Measurements from ENCODE around the gene ZNF8.
"Not testable (repeated sequence)": the region's sequence is repeated elsewhere in the genome, so short reads cannot be mapped to it uniquely, and the experiment has no call there.

The ZNF8 gene

DNA sequence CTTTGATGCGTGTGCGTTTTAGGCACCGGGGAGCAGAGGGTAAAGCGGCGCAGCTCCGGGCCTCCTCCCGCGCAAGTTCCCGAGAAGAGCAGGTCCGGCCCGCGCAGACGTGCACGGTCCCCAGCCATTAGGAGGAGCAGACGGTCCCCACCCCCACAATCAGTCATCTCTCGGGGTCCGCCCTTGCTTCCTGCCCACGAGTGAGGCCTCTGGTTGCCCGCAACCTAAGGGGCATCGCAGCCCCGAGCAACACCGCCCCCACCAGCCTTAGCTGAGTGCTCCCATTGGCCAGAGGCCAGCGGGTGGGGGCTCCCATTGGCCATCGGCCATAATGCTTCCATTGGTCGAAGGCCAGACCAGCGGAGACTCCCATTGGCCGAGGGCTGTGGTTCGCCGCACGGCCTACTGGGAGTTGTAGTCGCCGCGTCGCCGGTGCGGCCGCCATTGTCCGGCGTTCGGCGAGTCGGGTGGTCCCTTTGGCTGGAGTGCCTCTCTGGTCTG, at the start of gene ZNF8:
Gene ZNF8, plus strand, starts transcription at position 415 of the 501 bp plus-strand sequence. CDS start 127 bp downstream, outside the sequence.
- DNase-seq, result peak; percentile 100

DNA sequence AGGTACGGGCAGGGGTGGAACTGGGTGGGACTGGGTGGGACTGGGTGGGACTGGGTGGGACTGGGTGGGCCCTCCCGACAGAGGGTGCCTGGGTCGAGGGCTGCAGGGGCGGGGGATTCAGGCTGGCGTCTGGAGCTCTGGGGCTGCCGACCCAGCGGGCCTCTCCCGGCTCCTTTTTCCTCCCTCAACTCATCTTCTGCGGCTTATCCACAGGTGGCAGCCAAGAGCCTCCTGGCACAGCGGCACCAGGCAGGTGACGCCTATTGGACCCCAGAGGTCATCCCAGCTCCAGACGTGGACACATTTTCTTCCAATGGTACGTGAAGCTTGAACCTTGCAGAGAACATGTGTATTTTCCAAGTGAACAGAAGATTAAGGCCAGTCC, 49.5 kb upstream of the ZNF8 start:
- peak; percentile 60 for DNase-seq

DNA sequence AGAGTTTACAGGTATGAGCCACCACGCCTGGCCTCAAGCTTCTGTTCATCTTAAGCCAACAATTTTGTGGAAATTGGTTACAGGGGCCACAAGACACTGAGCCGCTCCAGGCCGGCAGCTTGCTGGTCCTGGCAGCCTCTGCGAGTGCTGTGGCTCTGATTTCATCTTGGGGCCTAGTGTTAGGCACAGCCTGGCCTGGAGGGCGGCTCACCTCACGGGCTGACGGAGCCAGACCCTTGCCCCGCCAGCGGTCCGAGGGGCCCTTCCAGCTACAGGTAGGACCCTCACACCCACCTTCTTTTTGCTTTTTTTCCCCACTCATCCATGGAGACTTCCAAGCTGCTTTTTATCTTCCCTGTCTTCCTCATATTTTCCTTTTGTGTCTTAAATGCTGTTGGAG, 41.4 kb upstream of the ZNF8 start:
- no peak for DNase-seq

DNA sequence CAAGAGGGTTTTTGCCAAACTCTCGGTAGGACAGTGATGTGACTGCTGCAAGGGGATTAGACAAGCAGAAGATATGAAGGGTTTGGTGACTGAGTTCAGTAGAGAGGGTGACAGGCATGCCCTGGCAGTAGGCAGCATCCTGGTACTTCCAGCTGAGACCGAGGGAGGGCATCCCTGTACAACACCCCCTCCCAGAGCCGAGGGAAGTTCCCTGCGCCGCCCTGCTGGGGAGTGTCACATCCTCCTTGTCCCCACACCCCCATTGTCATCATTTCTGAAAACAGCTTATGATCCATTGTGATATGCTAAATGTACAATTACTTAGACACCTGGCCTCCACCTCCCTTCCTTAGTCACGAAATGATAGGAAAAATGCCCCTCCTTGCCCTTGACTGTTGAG, 35.4 kb upstream of the ZNF8 start:
- DNase-seq, result no peak

DNA sequence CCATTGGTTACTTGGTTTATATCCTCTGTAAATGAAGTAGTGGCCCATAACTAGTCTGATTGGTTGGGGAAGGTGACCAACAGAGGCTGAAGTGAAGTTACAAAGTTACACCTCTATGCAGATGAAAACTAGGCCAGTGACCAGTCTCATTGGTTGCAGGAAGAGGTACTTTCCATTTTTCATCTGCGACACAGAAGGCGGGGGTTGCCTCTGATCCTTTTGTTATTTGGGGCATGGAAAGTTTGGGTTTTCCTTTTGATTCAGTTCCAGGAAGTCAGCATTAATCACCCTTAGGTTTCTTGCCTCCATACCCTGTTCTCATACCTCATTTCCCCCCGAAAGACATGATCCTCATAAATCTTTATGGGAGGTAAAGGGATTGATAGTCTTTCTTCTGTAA, 29.9 kb upstream of the ZNF8 start:
- DNase-seq, result no peak

DNA sequence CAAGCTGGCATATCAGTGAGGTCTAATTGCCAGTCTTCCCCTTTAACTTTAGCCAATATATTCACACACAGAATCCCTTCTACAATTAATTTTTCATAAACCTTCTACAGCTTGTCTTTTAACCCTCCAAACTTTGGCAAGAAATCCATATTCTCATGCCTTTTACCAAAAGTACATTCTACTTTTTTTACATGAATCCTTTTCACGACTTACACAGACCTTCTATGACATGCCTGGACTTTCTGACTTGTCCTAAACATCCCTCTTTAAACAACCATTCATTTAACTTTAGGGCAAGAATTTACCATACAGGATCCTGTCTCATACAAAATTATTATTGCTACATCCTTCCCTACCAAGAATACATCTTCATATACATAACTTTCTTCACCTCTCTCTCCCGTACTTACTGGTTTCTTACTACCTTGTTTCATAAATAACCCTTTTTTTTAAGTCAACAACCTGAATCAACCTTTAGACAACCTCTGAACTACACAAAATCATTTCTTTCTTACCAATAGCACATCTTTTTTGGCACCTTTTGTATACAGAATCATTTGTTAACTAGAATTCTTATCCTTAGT, 26.6 kb upstream of the ZNF8 start:
- no peak for DNase-seq

DNA sequence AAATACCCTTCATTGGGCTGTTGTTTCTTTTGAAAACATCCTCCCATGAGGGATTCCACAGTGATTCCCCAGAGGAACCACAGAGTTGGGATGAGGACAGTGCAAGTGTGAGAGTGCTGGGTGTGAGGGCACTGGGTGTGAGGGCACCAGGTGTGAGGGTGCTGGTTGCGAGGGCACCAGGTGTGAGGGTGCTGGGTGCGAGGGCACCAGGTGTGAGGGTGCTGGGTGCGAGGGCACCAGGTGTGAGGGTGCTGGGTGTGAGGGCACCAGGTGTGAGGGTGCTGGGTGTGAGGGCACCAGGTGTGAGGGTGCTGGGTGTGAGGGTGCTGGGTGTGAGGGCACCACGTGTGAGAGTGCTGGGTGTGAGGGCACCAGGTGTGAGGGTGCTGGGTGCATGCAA, 20.5 kb upstream of the ZNF8 start:
- DNase-seq, result not testable (repeated sequence)

DNA sequence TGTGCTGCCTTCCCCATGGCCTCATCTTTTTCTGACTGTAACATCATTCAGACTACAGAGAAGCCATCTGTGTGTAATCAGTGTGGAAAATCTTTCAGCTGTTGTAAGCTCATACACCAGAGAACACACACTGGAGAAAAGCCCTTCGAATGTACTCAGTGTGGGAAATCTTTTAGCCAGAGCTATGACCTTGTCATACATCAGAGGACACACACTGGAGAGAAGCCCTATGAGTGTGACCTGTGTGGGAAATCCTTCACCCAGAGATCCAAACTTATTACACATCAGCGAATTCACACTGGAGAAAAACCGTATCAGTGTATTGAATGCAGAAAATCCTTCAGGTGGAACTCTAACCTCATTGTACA, 17.2 kb upstream of the ZNF8 start:
- no peak for DNase-seq

DNA sequence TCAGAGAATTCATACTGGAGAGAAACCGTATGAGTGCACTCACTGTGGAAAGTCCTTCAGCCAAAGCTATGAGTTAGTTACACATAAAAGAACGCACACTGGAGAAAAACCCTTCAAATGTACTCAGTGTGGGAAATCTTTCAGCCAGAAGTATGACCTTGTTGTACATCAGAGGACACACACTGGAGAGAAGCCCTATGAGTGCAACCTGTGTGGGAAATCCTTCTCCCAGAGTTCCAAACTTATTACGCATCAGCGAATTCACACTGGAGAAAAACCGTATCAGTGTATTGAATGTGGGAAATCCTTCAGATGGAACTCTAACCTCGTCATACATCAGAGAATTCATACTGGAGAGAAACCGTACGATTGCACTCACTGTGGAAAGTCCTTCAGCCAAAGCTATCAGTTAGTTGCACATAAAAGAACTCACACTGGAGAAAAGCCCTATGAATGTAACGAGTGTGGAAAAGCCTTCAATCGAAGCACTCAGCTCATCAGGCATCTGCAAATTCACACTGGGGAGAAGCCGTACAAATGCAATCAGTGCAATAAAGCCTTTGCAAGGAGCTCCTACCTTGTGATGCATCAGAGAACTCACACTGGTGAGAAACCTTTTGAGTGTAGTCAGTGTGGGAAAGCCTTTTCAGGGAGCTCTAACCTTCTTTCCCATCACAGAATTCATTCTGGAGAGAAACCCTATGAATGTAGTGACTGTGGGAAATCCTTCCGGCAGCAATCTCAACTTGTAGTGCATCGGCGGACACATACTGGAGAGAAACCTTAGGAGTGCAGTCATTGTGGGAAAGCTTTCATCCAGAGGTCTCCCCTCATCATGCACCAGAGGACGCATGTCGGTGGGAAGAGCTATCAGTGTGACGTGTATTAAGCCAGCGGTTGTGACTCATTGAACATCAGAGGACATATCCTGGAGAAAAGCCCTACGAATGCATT, 16.5 kb upstream of the ZNF8 start:
- no peak for DNase-seq

DNA sequence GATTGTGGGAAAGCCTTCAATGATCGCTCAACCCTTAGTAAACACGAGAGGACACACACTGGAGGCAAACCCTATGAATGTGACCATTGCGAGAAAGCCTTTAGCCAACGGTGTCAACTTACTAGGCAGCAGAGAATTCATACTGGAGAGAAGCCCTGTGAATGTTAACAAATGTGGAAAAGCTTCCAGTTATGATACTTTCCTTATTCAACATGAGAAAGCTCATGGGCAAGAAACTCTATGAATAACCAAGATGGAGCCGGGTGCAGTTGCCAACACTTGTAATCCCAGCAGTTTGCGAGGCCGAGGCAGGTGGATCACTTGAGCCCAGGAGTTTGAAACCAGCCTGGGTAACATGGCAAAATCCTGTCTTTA, 15.8 kb upstream of the ZNF8 start:
- no peak for DNase-seq

DNA sequence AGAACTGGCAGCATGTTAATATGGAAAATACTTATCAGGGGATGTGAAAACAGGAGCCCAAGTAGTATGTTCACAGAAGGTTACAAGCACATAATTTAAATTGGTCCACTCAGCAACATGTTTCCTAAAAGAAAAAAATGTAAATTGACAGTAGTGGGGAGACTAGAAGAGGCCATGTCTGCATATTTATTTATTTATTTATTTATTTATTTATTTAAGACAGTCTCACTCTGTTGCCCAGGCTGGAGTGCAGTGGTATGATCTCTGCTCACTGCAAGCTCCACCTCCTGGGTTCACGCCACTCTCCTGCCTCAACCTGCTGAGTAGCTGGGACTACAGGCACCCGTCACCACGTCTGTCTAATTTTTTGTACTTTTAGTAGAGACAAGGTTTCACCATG, 13.7 kb upstream of the ZNF8 start:
- no peak for DNase-seq

DNA sequence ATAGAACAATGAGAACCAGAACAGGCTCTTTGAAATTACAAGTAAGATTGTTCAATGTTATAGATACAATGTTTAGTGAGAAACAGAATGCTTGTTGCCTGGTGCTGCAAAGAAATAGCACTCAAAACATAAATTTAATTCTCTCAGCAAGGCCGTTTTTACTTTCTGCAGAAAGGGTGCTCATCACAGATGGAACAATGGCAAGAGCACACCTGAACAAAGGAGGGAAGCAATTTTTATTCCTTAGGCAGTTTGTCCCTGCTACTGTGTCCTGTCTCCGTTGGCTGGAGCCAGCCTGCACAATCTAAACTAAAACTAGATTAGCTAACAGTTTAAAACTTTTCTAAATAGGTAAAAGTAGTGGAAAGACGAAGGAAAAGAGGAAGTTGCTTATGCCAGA, 10.4 kb upstream of the ZNF8 start:
- DNase-seq, result no peak

DNA sequence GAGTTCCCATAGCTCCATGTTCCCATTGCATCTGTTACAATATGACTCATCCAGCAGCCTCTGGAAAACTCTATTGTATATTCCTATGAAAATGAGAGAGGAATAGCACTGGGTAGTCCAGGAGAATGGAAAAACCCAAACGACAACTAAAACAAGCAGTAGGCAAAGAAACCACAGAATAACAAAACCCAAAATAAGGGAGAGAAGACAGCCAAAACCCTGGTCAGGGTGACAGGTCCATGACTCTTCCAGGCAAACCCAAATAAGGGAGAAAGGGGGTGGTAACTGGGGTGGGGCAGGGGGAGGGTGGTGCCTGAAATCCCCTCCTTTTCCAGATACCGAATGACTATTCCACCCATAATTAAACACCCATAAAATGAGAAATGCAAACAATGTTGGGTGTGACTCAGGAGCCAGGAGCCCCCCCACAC, 4.0 kb upstream of the ZNF8 start:
- DNase-seq, result no peak

DNA sequence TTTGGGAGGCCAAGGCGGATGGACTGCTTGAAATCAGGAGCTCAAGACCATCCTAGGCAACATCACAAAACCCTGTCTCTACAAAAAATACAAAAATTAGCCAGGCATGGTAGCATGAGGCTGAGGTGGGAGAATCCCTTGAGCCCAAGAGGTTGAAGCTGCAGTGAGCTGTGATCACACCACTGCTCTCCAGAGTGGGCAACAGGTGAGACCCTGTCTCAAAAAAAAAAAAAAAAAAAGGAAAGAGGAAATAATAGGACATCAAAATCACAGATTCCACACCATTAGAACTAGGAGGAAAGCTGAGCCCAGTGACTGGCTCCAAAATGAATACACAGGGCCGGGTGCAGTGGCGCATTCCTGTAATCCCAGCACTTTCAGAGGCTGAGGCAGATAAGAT, 3.2 kb upstream of the ZNF8 start:
- DNase-seq, result no peak

DNA sequence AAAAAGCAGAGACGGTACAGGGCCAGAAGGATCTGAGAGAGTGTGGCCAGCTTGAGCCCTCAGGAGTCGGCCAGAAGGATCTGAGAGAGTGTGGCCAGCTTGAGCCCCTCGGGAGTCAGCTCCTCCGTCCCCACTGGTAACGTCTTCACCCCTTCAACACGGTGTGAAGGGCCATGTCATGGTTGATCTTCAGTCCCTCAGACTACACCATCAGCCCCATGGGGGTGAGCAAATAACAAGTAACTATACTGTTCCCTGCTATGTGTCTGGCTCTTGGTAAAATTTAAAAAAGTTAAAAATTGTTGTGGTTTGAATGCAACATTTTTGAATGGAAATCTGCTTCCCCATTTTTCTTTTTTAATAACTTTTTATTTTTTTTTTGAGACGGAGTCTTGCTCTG, 1.6 kb upstream of the ZNF8 start:
- no peak for DNase-seq

DNA sequence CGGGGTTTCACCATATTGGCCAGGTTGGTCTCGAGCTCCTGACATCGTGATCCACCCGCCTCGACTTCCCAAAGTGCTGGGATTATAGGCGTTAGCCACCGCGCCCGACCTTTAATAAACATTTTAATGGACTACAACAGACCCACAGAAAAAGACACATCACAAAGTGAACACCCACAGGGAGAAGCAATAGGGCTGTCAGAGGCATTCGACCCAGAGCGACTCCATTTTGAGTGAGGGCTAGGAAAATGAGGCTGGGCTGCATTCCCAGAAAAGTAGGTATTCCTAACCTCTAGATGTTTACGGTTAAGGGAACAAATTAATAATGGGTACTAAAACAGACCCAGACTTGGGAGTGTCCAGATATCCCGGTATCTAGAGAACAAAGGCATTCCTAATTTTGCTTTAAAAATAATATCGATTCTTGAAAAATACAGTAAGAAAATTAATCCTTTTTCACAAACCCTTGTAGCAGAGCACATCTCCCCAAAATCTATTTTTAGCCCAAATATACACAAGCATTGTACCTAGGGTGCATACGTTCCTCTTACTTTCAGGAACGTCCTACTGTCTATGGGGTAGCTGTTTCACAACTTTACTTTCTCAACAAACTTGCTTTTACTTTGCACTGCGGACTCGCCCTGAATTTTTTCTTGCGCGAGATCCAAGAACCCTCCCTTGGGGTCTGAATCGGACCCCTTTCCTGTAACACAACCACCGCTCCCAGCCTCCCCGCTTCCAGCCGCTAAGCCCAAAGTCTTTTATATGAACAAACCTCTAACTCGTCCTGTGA, 811 bp upstream of the ZNF8 start:
- no peak for DNase-seq

DNA sequence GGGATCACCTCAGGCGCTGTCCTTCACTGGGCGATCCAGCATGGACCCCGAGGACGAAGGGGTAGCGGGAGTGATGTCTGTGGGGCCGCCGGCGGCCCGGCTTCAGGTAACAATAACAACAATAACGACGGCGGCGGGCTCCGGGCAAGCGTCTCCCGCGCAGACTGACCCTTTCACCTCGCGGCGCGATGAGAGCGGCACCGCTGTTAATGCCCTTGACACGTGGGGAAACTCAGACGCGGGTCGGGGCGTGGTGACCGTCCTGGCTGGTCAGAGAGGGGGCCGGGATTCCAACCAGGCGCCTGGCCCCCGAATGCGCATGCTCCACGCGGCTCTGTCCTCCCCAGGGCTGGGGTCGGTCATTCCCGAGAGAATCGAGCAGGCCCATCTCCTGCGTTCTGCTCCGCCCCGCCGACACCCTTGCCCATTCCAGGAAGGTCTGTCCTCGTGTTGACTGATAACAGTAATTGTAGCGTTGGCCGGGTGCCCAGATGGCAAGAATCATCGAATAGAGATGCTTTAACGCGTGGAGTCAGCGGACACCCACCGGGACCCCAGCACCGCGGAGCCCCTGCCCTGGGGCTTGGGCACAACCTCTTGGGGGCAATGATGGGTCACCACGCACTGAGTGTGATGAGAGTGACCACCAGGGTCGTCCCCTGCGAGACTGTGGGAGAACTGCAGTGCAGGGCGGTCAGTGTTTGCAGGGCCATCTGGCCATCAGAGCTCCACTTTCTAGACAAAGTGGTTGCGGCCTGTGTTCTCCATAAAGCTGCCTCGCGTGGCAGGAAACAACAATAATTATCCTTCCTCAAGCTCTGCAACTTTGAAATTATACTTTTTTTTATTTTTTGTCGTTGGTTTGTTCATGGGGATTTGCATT, 528 bp downstream of the ZNF8 start:
- peak; percentile 91 for DNase-seq

DNA sequence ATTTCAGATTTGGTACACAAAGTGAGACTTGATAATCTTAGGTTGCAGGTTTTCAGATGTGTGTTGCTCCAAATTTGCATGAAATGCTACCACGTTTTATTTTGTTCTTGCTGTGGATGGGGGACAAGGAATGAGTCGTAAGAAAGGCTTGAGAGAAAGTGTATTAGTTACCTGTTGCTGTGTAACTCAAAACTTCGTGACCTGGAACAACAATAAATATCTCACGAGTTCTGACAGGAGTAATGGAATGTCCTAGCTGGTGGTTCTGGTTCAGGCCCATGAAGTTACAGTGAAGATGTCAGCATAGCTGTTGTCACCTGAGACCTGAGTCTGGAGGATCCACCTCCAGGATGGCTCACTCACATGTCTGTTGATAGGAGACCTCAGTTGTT, 1.2 kb downstream of the ZNF8 start:
- DNase-seq, result no peak

DNA sequence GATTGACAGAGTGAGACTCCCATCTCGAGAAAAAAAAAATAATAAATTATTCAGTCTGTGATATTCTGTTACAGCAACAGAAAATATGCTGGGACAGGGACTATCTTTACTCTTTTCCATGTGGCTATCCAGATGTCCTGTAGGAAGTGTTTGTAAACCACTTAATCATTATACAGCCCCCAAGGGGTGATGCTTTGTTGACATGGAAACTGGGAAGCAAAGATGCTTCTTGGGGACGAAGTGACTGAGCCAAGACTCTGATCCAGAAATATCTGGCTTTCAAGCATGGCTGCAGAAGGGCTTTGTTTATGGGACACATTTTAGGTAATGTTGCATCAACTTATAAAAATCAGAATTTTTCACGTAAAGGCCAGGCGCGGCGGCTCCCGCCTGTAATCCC, 5.4 kb downstream of the ZNF8 start:
- DNase-seq, result no peak

DNA sequence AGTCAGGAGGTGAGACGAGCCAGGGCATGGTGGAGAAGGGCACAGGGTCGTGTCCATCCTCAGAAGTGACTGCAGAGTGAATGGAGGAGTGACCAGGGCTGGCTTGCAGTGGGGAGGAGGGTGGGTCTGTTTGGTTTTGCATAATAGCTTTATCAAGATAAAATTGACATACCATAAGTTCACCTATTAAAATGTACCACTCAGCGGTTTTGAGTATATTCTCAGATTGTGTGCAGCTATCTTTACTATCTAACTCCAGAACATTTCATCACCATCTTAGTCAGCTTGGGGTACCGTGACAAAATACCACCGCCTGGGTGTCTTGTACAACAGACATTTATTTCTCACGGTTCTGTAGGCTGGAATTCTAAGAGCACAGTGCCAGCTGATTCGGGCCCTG, 13.2 kb downstream of the ZNF8 start:
- DNase-seq, result no peak

DNA sequence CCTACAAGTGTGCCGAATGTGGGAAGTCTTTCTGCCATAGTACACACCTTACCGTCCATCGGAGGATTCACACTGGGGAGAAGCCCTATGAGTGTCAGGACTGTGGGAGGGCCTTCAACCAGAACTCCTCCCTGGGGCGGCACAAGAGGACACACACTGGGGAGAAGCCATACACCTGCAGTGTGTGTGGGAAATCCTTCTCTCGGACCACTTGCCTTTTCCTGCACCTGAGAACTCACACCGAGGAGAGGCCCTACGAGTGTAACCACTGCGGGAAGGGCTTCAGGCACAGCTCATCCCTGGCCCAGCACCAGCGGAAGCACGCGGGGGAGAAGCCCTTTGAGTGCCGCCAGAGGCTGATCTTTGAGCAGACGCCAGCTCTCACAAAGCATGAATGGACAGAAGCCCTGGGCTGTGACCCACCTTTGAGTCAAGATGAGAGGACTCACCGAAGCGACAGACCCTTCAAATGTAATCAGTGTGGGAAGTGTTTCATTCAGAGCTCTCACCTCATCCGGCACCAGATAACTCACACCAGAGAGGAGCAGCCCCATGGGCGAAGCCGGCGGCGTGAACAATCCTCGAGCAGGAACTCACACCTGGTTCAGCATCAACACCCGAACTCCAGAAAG, 16.1 kb downstream of the ZNF8 start:
- DNase-seq, result no peak

DNA sequence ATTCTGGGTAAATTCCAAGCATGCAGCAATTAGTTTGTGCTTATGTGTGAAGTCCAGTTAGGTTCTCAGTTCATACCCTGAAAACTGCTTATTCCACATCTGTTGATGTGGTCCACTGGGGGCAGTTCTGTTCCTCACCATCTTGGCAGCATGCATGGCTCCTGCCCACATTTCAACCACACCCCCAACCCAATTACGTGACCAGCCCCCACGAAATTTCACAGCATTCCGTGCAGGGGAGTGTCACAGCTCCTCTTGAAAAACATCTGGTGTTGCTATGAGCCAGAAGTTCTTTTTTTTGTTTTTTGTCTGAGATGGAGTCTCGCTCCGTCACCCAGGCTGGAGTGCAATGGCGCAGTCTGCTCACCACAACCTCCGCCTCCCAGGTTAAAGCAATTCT, 17.3 kb downstream of the ZNF8 start:
- DNase-seq, result no peak
